Measurements from ENCODE around the gene SPATA19. TPM values are rescaled to one million over a fixed set of nuclear protein-coding genes. Genes with fewer than 3 reads are reported as not detected.

SPATA19 gene
- polyA plus RNA-seq, 12 donors, result not detected

- DNase-seq, result no peak
These were observed 27.0 kb downstream of the SPATA19 start for GRCh38 chr11:133818302-133818701.

- no peak for DNase-seq
These were observed 27.9 kb downstream of the SPATA19 start for GRCh38 chr11:133817449-133817848.

- DNase-seq, result no peak
These were observed 29.0 kb downstream of the SPATA19 start for GRCh38 chr11:133816146-133816870.

- DNase-seq, result no peak
These were observed 29.7 kb downstream of the SPATA19 start for GRCh38 chr11:133815636-133816035.

- DNase-seq, result no peak
These were observed 30.7 kb downstream of the SPATA19 start for GRCh38 chr11:133814588-133815100.

- DNase-seq, result no peak
These were observed 33.2 kb downstream of the SPATA19 start for GRCh38 chr11:133811850-133812685.

GRCh38 chr11:133810766-133811165 is 34.5 kb downstream of the SPATA19 start:
- DNase-seq, result no peak

GRCh38 chr11:133809569-133810491 is 35.5 kb downstream of the SPATA19 start:
- peak; percentile 72 for DNase-seq

- no peak for DNase-seq
These were observed 36.7 kb downstream of the SPATA19 start for GRCh38 chr11:133808393-133809140.

GRCh38 chr11:133803026-133803425 is 42.3 kb downstream of the SPATA19 start:
- no peak for DNase-seq

- DNase-seq, result no peak
These were observed 44.0 kb downstream of the SPATA19 start for GRCh38 chr11:133801356-133801755.

GRCh38 chr11:133800666-133801065 is 44.6 kb downstream of the SPATA19 start:
- no peak for DNase-seq

- no peak for DNase-seq
These were observed 47.8 kb downstream of the SPATA19 start for GRCh38 chr11:133797554-133797953.

- no peak for DNase-seq
These were observed 49.1 kb downstream of the SPATA19 start for GRCh38 chr11:133796043-133796795.

GRCh38 chr11:133795088-133795487 is 50.2 kb downstream of the SPATA19 start:
- no peak for DNase-seq

GRCh38 chr11:133794205-133794604 is 51.1 kb downstream of the SPATA19 start:
- no peak for DNase-seq

- DNase-seq, result no peak
These were observed 51.9 kb downstream of the SPATA19 start for GRCh38 chr11:133793271-133794035.

- DNase-seq, result no peak
These were observed 54.3 kb downstream of the SPATA19 start for GRCh38 chr11:133790995-133791394.
